GM10248 (cell line): ENCODE measurements around the gene KLRC4.
A peak's percentile ranks its signal among the peaks of the same experiment; 100 is the strongest.
"Not testable (repeated sequence)": the region's sequence is repeated elsewhere in the genome, so short reads cannot be mapped to it uniquely, and the experiment has no call there.

Experiments used
- CTCF ChIA-PET: fragments of 300-600 bp; sonication (Branson Sonifier 250); formaldehyde crosslinking; extraction: SDS; loops from one replicate; lab custom pipeline; 2021; ENCODE audit warnings: antibody characterized with exemption; lab: Yijun Ruan, JAX
- POLR2A ChIA-PET: fragments of 350-650 bp; sonication (Branson Sonifier 250); formaldehyde crosslinking; extraction: SDS; loops from one replicate; lab custom pipeline; 2020; ENCODE audit warnings: antibody characterized with exemption; lab: Yijun Ruan, JAX
- DNase-seq: peaks from one replicate; pipeline ENCODE4 v3.0.0; 2012; ENCODE audit errors: extremely low spot score
- CTCF ChIP-seq: IDR thresholded peaks from 2 replicates; pipeline ENCODE4 v1.5.1; 2012; ENCODE audit warnings: mild to moderate bottlenecking, low read depth; ENCODE audit errors: extremely low read depth, missing control alignments, control extremely low read depth

The KLRC4 gene

GRCh38 chr12:10395390-10395998 is 14.1 kb downstream of the KLRC4 start:
- POLR2A ChIA-PET, result no interaction called here
- DNase-seq, result peak; percentile 25
- CTCF ChIA-PET, result no interaction called here
- TF ChIP-seq CTCF, result no peak

GRCh38 chr12:10394531-10395152 is 14.9 kb downstream of the KLRC4 start:
- POLR2A ChIA-PET, CTCF ChIA-PET, DNase-seq: not testable (repeated sequence)

- CTCF ChIA-PET, result interaction anchor here (1.1 to 1.4 kb wide), 3 partner anchors 11 to 157 kb away, joined by 3 read pairs; no protein-coding TSS in a partner anchor
- no peak for DNase-seq
- TF ChIP-seq CTCF, result no peak
- POLR2A ChIA-PET, result no interaction called here
Observed at GRCh38 chr12:10393291-10393690, 16.3 kb downstream of the KLRC4 start.

- peak; percentile 30 for DNase-seq
- ChIA-PET CTCF (interaction anchor here (1.1 to 1.4 kb wide), 3 partner anchors 10 to 157 kb away, joined by 3 read pairs; no protein-coding TSS in a partner anchor), POLR2A (no interaction called here)
- TF ChIP-seq CTCF, result no peak
Observed at GRCh38 chr12:10392394-10392930, 17.1 kb downstream of the KLRC4 start.

GRCh38 chr12:10390991-10391390 is 18.6 kb downstream of the KLRC4 start:
- CTCF ChIA-PET, result interaction anchor here (0.7 kb wide), 1 partner anchor 24 kb away, joined by 3 read pairs; no protein-coding TSS in a partner anchor
- POLR2A ChIA-PET, DNase-seq: not testable (repeated sequence)

GRCh38 chr12:10389904-10390303 is 19.7 kb downstream of the KLRC4 start, which contains the start of gene KLRK1:
Gene KLRK1, minus strand, starts transcription at chr12:10390041. Its CDS starts 1,231 bp downstream, at chr12:10388810.
- no peak for DNase-seq
- no peak for TF ChIP-seq CTCF
- ChIA-PET POLR2A (no interaction called here), CTCF (no interaction called here)

GRCh38 chr12:10388624-10389413 is 20.7 kb downstream of the KLRC4 start:
- ChIA-PET CTCF (no interaction called here), POLR2A (no interaction called here)
- no peak for DNase-seq
- no peak for TF ChIP-seq CTCF

GRCh38 chr12:10387498-10387897 is 22.1 kb downstream of the KLRC4 start:
- CTCF ChIA-PET, POLR2A ChIA-PET, DNase-seq: not testable (repeated sequence)
